ENCODE data around the gene KCNQ2.

The KCNQ2 gene

DNA sequence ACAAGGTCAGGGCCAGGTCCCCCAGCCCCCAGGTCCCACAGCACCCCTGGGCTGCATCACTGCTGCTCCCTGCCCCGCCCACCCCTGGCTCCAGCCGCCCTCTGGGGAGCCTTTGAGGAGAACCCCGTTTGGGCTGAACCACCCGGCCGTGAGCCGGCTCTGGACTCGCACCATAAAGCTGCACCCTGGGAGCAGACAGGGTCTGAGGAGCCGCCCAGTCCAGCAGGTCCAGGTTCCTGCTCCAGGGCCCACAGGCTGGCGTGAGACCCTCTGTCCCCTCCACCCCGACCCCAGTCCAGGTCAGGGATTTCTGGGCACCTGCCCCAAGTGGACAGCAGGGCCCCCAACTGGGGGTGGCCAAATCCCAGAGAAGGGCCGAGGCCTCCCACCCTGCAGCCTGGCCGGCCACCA lies 119.6 kb downstream of the KCNQ2 start:
- H3K27me3 ChIP-seq (ENCODE audit: control insufficient read depth, insufficient read depth, low read length): no peaks in the 10 kb centered on the region
- H3K4me2 ChIP-seq (ENCODE audit: low read length): no peak overlapping the region
- no peaks in the 10 kb centered on the region for H3K4me1 ChIP-seq (ENCODE audit: control insufficient read depth, insufficient read depth, low read length)
- no peak overlapping the region for H3K9ac ChIP-seq (ENCODE audit: low read depth, low read length)
- H3K36me3 ChIP-seq (ENCODE audit: insufficient read depth, low read length): no peaks in the 10 kb centered on the region
- no peak overlapping the region for H3K4me3 ChIP-seq (ENCODE audit: low read length)
- H3K9me3 ChIP-seq (replicated peaks; ENCODE audit: low read length): no peaks in the 10 kb centered on the region

DNA sequence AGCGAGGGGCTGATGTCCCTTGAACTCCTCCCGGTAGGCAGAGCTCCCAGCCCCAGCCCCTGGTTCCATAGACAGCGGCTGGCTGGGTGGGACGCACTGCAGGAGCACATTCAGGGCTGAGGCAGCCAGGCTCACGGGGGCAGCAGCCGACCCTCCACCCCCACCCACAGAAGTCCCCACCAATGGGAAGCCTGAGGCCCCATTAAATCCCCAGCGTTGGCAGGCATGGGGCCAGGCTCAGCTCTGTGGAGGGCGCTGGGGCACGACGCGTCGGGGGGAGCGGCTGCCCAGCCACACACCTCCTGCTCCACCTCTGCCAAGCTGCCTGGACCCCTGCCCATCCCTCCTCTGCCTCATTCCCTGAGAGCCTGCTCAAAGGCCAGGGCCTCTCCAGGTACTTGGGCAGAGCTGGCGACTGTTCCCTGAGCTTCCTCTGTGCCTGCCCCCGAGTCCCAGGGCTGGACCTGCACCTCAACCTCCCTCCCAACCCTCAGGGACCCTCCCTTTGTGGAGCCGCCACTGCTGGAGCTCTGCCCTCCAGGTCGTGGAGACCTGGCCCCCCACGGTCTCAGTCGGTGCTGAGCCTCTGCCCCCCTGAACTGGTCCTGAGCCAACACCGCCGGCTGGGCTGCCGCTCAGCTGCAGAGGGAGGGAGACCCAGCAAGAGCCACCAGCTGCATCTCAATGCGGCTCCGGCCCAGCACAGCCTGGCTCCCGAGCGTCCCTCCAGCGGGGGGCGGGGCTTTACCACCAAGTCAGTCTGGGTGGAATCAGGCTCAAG lies 120.5 kb downstream of the KCNQ2 start:
- no peaks in the 10 kb centered on the region for H3K9me3 ChIP-seq (replicated peaks; ENCODE audit: low read length)
- H3K4me2 ChIP-seq (ENCODE audit: low read length): no peak overlapping the region
- H3K4me1 ChIP-seq (ENCODE audit: control insufficient read depth, insufficient read depth, low read length): no peaks in the 10 kb centered on the region

DNA sequence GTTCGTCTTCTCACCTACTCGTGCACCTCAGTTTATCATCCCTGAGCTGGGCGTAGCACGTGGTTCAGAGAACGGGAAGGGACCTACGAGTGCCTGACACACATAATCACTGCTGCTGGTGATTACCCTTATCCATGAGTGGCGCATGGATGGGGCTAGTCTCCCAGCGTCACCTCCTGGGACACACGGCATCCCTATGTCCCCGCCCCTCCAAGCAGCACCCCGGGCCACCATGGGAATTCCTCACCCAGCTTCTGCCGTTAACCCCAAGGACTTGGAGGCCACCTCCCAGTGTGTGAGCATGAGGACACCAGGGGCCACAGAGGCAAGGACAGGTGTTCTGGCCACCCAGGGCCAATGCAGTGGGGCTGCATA lies 121.1 kb downstream of the KCNQ2 start:
- Histone ChIP-seq H3K9me3 (replicated peaks; ENCODE audit: low read length) (no peaks in the 10 kb centered on the region), H3K4me1 (ENCODE audit: control insufficient read depth, insufficient read depth, low read length) (no peaks in the 10 kb centered on the region), H3K9ac (ENCODE audit: low read depth, low read length) (no peak overlapping the region), H3K36me3 (ENCODE audit: insufficient read depth, low read length) (no peaks in the 10 kb centered on the region), H3K4me3 (ENCODE audit: low read length) (no peak overlapping the region), H3K27me3 (ENCODE audit: control insufficient read depth, insufficient read depth, low read length) (peaks cover 6% of the 10 kb centered on the region), H3K4me2 (ENCODE audit: low read length) (no peak overlapping the region)

More for the DNA sequence above, 120.5 kb downstream of the KCNQ2 start:
- Histone ChIP-seq H3K4me3 (ENCODE audit: low read length) (no peak overlapping the region), H3K27me3 (ENCODE audit: control insufficient read depth, insufficient read depth, low read length) (no peaks in the 10 kb centered on the region), H3K9ac (ENCODE audit: low read depth, low read length) (no peak overlapping the region), H3K36me3 (ENCODE audit: insufficient read depth, low read length) (no peaks in the 10 kb centered on the region)

DNA sequence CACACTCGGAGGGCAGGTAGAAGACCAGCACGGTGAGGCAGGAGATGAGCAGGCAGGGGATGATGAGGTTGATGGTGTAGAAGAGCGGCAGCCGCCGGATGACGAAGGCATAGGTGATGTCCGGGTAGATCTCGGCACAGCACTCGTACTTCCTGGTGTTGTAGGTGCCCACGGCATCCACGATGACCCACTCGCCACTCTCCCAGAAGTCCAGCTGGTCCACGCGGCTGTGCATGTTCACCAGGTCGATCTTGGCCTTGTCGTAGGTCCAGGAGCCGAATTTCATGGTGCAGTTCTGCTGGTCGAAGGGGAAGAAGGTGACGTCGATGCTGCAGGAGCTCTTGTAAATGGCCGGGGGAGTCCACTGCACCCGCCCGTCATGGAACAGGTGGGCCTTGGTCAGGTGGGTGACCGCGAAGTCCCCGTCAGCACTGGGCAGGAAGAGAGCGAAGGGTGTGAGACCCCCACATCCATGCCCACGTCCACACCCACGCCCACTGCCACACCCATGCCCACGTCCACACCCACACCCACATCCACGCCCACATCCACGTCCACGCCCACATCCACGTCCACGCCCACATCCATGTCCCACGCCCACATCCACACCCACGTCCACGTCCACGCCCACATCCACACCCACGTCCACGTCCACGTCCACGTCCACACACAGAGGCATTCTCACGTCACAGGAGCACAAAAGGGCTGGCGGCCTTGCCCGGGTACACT lies 121.7 kb downstream of the KCNQ2 start:
- Histone ChIP-seq H3K4me1 (ENCODE audit: control insufficient read depth, insufficient read depth, low read length) (no peaks in the 10 kb centered on the region), H3K9me3 (replicated peaks; ENCODE audit: low read length) (no peaks in the 10 kb centered on the region), H3K4me2 (ENCODE audit: low read length) (no peak overlapping the region), H3K4me3 (ENCODE audit: low read length) (no peak overlapping the region), H3K36me3 (ENCODE audit: insufficient read depth, low read length) (no peaks in the 10 kb centered on the region), H3K27me3 (ENCODE audit: control insufficient read depth, insufficient read depth, low read length) (peaks cover 11% of the 10 kb centered on the region), H3K9ac (ENCODE audit: low read depth, low read length) (no peak overlapping the region)

All from skeletal muscle satellite cell (primary cell).